Fibroblast of the aortic adventitia (primary cell): ENCODE data around the gene TMEM212. TPM values are rescaled to one million over a fixed set of nuclear protein-coding genes. Genes with fewer than 3 reads are reported as not detected.
"Not testable (repeated sequence)": the region's sequence is repeated elsewhere in the genome, so short reads cannot be mapped to it uniquely, and the experiment has no call there.

Experiments
- DNase-seq: peaks from one replicate; pipeline ENCODE4 v3.0.0-alpha.2; 2010; ENCODE audit warnings: low read depth
- H3K4me3 ChIP-seq: 2 replicates; pipeline ENCODE4 v1.5.1; 2011; ENCODE audit warnings: low read depth, mild to moderate bottlenecking, control low read depth, low read length, moderate library complexity
- total RNA-seq: library from RNA; depleted of rRNA; stranded (reverse); fragments of >200 nt; gene quantifications from 2 replicates; pipeline ENCODE4 v1.2.3, GENCODE V29; 2012; ENCODE audit warnings: low replicate concordance
- TF ChIP-seq, protein P1 (sequence below): IDR thresholded peaks from 2 replicates; pipeline ENCODE4 v1.5.1; 2011; ENCODE audit warnings: mild to moderate bottlenecking, low read length, control low read depth, inconsistent platforms; ENCODE audit not compliant: insufficient read depth

TMEM212 gene
- total RNA-seq, 1 donor, result not detected

- no peak for DNase-seq
- TF ChIP-seq, protein P1, sequence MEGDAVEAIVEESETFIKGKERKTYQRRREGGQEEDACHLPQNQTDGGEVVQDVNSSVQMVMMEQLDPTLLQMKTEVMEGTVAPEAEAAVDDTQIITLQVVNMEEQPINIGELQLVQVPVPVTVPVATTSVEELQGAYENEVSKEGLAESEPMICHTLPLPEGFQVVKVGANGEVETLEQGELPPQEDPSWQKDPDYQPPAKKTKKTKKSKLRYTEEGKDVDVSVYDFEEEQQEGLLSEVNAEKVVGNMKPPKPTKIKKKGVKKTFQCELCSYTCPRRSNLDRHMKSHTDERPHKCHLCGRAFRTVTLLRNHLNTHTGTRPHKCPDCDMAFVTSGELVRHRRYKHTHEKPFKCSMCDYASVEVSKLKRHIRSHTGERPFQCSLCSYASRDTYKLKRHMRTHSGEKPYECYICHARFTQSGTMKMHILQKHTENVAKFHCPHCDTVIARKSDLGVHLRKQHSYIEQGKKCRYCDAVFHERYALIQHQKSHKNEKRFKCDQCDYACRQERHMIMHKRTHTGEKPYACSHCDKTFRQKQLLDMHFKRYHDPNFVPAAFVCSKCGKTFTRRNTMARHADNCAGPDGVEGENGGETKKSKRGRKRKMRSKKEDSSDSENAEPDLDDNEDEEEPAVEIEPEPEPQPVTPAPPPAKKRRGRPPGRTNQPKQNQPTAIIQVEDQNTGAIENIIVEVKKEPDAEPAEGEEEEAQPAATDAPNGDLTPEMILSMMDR, result no peak
- no peak overlapping the region for H3K4me3 ChIP-seq
Measured at GRCh38 chr3:171896316-171896715, 53.2 kb downstream of the TMEM212 start.

DNA sequence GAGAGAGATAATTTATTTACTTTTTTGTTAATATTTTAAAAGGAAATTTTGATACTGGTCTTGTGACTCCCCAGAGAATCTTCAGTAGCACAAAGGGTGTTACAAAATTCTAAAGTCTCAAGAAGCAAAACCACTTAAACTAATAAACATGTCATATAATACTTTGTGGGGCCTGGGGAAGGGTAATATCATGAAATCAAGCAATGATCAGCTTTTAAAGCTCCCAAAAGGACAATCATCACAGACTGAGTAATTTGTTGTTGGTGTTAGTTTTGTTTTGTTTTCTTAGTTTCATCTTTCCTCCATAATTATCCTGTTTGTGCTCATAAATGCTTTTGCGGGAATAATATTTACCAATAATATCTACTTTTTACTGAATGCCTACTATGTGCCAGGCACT, 55.0 kb downstream of the TMEM212 start:
- TF ChIP-seq, protein P1, result no peak
- H3K4me3 ChIP-seq, result no peak overlapping the region
- DNase-seq, result no peak

GRCh38 chr3:171900446-171900845, 57.3 kb downstream of the TMEM212 start:
- TF ChIP-seq, protein P1, result no peak
- H3K4me3 ChIP-seq, result no peak overlapping the region
- no peak for DNase-seq

GRCh38 chr3:171901615-171902312, 58.6 kb downstream of the TMEM212 start:
- DNase-seq, result no peak
- TF ChIP-seq, protein P1, result no peak

GRCh38 chr3:171904829-171905228, 61.7 kb downstream of the TMEM212 start:
- peak; percentile 5 for DNase-seq
- TF ChIP-seq, protein P1, result no peak

More at GRCh38 chr3:171901615-171902312, 58.6 kb downstream of the TMEM212 start:
- no peak overlapping the region for H3K4me3 ChIP-seq

GRCh38 chr3:171906503-171906902, 63.4 kb downstream of the TMEM212 start:
- H3K4me3 ChIP-seq, DNase-seq: not testable (repeated sequence)

More at GRCh38 chr3:171904829-171905228, 61.7 kb downstream of the TMEM212 start:
- H3K4me3 ChIP-seq, result no peak overlapping the region

DNA sequence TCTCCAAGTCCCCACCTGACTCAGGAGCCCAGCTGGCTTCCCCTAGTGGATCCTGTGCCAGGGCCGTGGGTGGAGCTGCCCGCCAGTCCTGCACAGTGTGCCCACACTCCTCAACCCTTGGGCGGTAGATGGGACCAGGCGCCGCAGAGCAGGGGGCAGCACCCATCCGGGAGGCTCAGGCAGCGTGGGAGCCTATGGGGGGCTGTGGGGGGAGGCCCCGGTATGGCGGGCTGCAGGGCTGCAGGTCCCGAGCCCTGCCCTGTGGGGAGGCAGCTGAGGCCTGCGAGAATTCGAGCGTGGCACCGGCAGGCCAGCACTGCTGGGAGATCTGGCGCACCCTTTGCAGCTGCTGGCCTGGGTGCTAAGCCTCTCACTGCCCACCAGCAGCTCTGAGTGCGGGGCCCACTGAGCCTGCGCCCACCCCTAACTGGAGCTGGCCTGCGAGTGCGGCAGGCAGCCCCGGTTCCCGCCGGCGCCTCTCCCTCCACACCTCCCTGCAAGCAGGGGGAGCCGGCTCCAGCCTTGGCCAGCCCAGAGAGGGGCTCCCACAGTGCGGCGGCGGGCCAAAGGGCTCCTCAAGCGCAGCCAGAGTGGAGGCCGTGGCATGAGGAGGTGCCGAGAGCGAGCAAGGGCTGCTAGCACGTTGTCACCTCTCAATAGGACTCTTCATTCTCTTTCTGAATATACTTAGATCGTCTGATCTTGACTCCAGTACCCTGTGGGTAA, 64.0 kb downstream of the TMEM212 start:
- H3K4me3 ChIP-seq, result no peak overlapping the region
- TF ChIP-seq, protein P1, result no peak
- DNase-seq, result no peak
